ENCODE data around the gene RPRD1B. TPM values are rescaled to one million over a fixed set of nuclear protein-coding genes. Genes with fewer than 3 reads are reported as not detected.

The RPRD1B gene
- total and polyA plus RNA-seq, 2 of the 13 experiments (the other 11 are each of a cell fraction or from before 2014, with no cell fraction given): 31.1 to 41.5 TPM

GRCh38 chr20:38073307-38074071 lies 39.9 kb downstream of the RPRD1B start (continued):
- no peak for TF ChIP-seq ZNF713 (CRISPR knock-in tag; IDR thresholded peaks at IDR 0.05)
- TF ChIP-seq SRSF9 (IDR thresholded peaks at IDR 0.05; ENCODE audit: borderline replicate concordance, insufficient read depth, low read depth, low read length, poor library complexity, severe bottlenecking): no peak
- TF ChIP-seq NCOA5 (CRISPR knock-in tag; IDR thresholded peaks at IDR 0.05): no peak
- TF ChIP-seq, protein P1, sequence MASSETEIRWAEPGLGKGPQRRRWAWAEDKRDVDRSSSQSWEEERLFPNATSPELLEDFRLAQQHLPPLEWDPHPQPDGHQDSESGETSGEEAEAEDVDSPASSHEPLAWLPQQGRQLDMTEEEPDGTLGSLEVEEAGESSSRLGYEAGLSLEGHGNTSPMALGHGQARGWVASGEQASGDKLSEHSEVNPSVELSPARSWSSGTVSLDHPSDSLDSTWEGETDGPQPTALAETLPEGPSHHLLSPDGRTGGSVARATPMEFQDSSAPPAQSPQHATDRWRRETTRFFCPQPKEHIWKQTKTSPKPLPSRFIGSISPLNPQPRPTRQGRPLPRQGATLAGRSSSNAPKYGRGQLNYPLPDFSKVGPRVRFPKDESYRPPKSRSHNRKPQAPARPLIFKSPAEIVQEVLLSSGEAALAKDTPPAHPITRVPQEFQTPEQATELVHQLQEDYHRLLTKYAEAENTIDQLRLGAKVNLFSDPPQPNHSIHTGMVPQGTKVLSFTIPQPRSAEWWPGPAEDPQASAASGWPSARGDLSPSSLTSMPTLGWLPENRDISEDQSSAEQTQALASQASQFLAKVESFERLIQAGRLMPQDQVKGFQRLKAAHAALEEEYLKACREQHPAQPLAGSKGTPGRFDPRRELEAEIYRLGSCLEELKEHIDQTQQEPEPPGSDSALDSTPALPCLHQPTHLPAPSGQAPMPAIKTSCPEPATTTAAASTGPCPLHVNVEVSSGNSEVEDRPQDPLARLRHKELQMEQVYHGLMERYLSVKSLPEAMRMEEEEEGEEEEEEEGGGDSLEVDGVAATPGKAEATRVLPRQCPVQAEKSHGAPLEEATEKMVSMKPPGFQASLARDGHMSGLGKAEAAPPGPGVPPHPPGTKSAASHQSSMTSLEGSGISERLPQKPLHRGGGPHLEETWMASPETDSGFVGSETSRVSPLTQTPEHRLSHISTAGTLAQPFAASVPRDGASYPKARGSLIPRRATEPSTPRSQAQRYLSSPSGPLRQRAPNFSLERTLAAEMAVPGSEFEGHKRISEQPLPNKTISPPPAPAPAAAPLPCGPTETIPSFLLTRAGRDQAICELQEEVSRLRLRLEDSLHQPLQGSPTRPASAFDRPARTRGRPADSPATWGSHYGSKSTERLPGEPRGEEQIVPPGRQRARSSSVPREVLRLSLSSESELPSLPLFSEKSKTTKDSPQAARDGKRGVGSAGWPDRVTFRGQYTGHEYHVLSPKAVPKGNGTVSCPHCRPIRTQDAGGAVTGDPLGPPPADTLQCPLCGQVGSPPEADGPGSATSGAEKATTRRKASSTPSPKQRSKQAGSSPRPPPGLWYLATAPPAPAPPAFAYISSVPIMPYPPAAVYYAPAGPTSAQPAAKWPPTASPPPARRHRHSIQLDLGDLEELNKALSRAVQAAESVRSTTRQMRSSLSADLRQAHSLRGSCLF (CRISPR knock-in tag; IDR thresholded peaks at IDR 0.05; ENCODE audit: borderline replicate concordance): no peak
- 0 out of 2 replicates have a peak, but pooled peaks have one; percentile 28 for TF ChIP-seq MYNN (CRISPR knock-in tag; IDR thresholded peaks at IDR 0.05; ENCODE audit: low read depth)
- no peak for TF ChIP-seq ZZZ3 (CRISPR knock-in tag; IDR thresholded peaks at IDR 0.05; ENCODE audit: borderline replicate concordance)
- TF ChIP-seq ZBTB26 (CRISPR knock-in tag; IDR thresholded peaks at IDR 0.05; ENCODE audit: borderline replicate concordance): no peak
- TF ChIP-seq NR2F6 (IDR thresholded peaks at IDR 0.05): no peak
- TF ChIP-seq NR2F6 (CRISPR knock-in tag; IDR thresholded peaks at IDR 0.05): no peak
- TF ChIP-seq CTCF (CRISPR knock-in tag; IDR thresholded peaks at IDR 0.05): peak; percentile 84
- TF ChIP-seq PHF8 (CRISPR knock-in tag; IDR thresholded peaks at IDR 0.05): no peak
- TF ChIP-seq ZNF567 (CRISPR knock-in tag; IDR thresholded peaks at IDR 0.05; ENCODE audit: borderline replicate concordance): no peak
- TF ChIP-seq ZSCAN31 (CRISPR knock-in tag; IDR thresholded peaks at IDR 0.05; ENCODE audit: low read depth): no peak
- TF ChIP-seq ZNF12 (CRISPR knock-in tag; IDR thresholded peaks at IDR 0.05): no peak
- no peak for TF ChIP-seq ZNF660 (CRISPR knock-in tag; IDR thresholded peaks at IDR 0.05; ENCODE audit: borderline replicate concordance, low read depth)
- TF ChIP-seq RXRB (CRISPR knock-in tag; IDR thresholded peaks at IDR 0.05; ENCODE audit: borderline replicate concordance): no peak
- no peak for TF ChIP-seq DNMT3B (CRISPR knock-in tag; conservative IDR thresholded peaks at IDR 0.05)
- TF ChIP-seq ZNF562 (CRISPR knock-in tag; IDR thresholded peaks at IDR 0.05; ENCODE audit: borderline replicate concordance): no peak
- no peak for TF ChIP-seq AGO2 (optimal IDR thresholded peaks at IDR 0.05; ENCODE audit: low read depth, low read length)
- TF ChIP-seq KDM5B (CRISPR knock-in tag; IDR thresholded peaks at IDR 0.05; ENCODE audit: borderline replicate concordance): no peak
- TF ChIP-seq ZNF720 (CRISPR knock-in tag; IDR thresholded peaks at IDR 0.05): no peak
- TF ChIP-seq KDM5A (IDR thresholded peaks at IDR 0.05; ENCODE audit: borderline replicate concordance, low read length): no peak
- TF ChIP-seq BCL6 (CRISPR knock-in tag; IDR thresholded peaks at IDR 0.05): peak; percentile 34; the same call in 1 of the 2 replicates
